Astrocyte (in vitro differentiated cells and primary cell): Measurements from ENCODE around the gene TLCD2.

Experiments
- CTCF ChIP-seq: IDR thresholded peaks from 2 replicates; pipeline ENCODE4 v1.5.1; 2011; ENCODE audit warnings: low read depth, mild to moderate bottlenecking, inconsistent platforms, low read length, moderate library complexity; ENCODE audit not compliant: insufficient read depth
- EZH2 ChIP-seq: IDR thresholded peaks from 2 replicates; pipeline ENCODE4 v1.6.1; 2012; ENCODE audit warnings: mild to moderate bottlenecking, low read length, inconsistent platforms; ENCODE audit not compliant: insufficient read depth

- no peak for TF ChIP-seq CTCF
- no peak for TF ChIP-seq EZH2
These were observed 45.2 kb upstream of the TLCD2 start for GRCh38 chr17:1755252-1755826.
